GM18508 (cell line): ENCODE data around the gene CD59.
"Not testable (repeated sequence)": the region's sequence is repeated elsewhere in the genome, so short reads cannot be mapped to it uniquely, and the experiment has no call there.

Experiments
- ATAC-seq: cut with Tn5 transposase; IDR thresholded peaks from one replicate; pipeline ENCODE4 v1.9.1; 2021; ENCODE audit warnings: moderate number of reproducible peaks; ENCODE audit not compliant: insufficient read depth, unreplicated experiment

CD59 gene

GRCh38 chr11:33747979-33748378 is 11.8 kb upstream of the CD59 start:
- ATAC-seq = no peak

GRCh38 chr11:33743291-33743690 is 7.1 kb upstream of the CD59 start:
- ATAC-seq = no peak

DNA sequence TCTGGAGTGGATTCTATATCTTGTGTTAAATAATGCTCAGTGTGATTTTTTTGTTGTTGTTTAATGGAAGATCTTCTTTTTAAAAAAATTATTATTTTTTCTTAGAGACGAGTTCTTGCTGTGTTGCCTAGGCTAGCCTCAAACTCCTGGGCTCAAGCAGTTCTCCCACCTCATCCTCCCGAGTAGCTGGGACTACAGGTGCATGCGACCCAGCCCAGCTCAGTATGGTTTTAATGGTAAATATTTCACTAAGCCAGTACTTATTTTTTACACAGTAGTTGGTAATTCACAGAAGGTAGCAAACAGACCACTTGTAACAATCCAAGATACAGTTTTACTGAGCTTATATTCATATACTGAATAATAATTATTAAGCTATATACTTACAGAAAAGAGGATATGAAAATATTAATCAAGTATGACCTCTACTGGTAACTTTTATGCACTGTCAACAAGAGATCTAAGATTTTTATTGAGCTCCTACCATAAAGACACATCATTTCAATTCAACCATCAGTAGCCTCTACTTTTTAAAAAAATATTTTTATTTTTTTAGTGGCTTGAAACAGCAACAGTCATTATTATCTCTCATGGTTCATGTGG is 6.1 kb upstream of the CD59 start:
- no peak for ATAC-seq

DNA sequence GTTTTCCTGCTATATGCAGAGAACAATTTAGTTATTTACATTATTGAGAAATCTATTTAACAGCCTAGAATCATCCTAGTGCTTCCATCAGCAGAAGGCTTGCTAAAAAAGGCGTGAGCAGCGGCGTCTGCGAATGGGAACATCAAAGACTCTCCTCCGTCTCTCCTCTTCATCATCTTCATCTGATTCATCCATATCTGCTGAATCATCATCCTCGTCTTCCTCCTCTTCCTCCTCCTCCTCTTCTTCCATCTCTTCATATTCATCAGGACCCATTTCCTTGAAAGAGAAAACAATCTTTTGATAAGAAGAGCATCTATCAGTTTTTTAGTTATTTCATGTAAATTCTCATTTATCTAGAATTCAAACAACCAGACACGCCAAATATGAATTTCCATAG is 5.6 kb upstream of the CD59 start:
- ATAC-seq = no peak

DNA sequence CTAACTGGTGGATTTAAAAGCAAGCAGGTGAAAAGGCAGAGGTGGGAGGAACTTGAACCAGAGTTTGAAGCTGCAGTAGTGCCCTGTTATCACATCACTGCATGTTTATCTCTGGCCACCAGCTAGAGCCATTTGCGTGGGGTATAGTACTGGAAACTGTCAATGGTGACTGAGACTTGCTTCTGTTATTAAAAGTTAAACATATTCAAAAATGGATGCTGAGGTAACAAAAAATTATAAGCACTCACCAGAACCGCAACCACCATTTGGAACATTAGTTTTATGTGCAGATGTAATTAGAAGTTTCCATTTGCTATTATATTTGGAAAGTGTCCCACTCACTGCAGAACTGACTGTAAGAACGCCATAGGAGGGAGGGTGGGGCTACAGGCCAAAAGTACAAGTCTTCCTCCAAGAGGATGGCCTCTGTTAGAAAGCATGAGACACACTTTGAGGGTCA is 1.2 kb upstream of the CD59 start:
- no peak for ATAC-seq

DNA sequence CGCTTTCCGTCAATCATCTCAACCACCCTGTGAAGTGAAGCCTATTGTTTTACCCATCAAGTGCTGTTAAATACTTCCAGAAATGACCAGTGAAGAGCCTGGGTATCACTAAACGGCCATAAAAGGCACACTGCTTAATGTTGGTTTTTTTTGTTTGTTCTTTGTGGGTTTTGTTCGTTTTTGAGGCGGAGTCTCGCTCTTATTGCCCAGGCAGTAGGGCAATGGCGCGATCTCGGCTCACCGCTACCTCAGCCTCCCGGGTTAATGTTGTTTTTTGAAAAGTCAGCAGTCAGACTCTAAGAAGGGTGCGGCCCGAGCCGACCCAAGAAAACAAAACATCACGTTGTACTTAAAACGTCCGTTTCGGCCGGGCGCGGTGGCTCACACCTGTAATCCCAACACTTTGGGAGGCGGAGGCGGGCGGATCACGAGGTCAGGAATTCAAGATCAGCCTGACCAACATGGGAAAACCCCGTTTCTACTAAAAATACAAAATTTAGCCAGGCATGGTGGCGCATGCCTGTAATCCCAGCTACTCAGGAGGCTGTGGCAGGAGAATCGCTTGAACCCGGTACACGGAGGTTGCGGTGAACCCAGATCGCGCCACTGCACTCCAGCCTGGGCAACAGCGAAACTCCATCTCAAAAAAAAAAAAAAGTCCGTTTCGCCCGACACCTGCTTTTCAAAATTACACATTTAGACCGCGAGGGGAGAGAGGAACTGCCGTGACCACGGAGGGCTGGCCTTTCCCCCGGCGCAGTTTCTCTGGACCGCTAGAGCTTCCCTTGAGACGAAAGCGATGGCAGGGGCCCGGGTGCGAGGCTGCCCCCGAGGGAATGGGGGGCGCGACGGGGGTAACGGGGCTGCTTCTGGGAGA is 714 bp downstream of the CD59 start:
- ATAC-seq = peak; percentile 49

- ATAC-seq = no peak
Measured at GRCh38 chr11:33734441-33735270, 1.6 kb downstream of the CD59 start.

DNA sequence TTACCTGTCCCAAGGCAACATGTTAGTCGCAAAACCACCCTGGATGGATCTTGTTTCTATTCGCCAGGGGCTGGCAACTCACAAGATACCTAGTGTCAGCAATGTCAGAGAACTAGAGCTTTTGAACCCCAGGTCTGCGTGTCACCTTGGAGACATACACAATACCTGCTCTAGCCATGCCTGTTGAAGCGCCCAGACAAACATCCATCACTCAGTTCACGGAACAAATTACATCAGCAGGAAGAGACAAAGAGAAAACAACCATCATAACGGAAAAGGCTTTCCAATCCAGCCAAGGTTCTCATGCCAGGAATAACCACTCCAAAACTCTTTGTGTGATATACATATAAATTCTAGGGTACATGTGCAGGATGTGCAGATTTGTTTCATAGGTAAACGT is 2.2 kb downstream of the CD59 start:
- no peak for ATAC-seq

DNA sequence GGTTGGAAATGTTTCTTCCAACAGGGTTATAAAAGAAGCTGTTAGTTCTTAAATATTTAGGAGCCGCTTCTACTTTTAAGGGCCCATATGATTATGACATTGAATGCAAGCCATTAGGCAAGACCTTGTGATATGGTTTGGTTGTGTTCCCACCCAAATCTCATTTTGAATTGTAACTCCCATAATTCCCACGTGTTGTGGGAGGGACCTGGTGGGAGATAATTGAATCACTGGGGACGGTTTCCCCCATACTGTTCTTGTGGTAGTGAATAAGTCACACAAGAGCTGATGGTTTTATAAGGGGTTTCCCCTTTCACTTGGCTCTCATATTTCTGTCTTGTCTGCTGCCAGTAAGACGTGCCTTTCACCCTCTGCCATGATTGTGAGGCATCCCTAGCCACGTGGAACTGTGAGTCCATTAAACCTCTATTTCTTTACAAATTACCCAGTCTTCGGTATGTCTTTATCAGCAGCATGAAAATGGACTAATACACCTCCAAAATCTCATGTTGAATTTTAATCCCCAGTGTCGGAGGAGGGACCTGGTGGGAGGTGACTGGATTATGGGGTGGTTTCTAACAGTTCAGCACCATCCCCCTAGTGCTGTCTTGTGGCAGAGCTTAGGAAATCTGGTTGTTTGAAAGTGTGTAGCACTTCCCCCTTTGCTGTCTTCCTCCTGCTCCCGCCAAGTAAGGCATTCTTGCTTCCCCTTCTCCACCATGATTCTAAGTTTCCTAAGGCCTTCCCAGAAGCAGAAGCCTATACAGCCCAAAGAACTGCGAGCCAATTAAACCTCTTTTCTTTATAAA is 4.3 kb downstream of the CD59 start:
- ATAC-seq = no peak

DNA sequence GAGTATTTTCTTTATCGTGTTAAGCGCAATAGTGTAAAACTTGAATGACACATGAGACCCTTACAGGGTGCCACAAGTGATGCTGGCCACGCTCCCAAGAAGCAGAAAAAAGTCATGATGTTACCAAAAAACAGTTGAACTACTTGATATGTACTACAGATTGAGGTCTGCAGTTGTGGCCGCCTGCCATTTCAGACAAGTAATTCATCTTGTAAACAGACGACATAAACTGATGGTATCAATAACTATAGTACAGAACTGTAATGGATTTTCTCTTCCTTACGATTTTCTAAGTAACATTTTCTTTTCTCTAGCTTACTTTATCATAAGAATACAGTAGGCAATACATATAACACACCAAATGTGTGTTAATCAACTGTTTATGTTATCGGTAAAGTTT is 5.5 kb downstream of the CD59 start:
- ATAC-seq = no peak

- ATAC-seq = not testable (repeated sequence)
Measured at GRCh38 chr11:33729072-33729664, 7.1 kb downstream of the CD59 start.

DNA sequence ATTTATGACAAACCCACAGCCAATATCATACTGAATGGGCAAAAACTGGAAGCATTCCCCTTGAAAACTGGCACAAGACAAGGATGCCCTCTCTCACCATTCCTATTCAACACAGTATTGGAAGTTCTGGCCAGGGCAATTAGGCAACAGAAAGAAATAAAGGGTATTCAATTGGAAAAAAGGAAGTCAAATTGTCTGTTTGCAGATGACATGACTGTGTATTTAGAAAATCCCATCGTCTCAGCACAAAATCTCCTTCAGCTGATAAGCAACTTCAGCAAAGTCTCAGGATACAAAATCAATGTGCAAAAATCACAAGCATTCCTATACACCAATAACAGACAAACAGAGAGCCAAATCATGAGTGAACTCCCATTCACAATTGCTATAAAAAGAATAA is 8.7 kb downstream of the CD59 start:
- ATAC-seq = not testable (repeated sequence)

DNA sequence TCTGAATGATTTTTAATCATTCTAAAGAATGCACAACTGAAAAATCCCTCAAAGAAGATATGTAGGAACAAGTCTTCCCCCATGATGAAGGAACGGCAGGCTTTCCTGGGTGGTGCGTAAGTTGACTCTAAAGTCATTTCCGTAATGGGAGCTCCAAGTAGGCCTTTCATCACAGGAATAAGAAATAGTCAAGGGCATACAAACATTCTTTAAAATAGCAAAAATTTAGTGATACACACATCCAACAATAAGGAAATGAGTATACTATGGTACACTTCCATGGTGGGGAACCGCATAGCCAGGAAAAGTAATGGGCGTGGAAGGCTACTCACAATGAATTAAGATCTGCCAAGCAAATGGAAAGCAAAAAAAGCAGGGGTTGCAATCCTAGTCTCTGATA is 10.7 kb downstream of the CD59 start:
- no peak for ATAC-seq

DNA sequence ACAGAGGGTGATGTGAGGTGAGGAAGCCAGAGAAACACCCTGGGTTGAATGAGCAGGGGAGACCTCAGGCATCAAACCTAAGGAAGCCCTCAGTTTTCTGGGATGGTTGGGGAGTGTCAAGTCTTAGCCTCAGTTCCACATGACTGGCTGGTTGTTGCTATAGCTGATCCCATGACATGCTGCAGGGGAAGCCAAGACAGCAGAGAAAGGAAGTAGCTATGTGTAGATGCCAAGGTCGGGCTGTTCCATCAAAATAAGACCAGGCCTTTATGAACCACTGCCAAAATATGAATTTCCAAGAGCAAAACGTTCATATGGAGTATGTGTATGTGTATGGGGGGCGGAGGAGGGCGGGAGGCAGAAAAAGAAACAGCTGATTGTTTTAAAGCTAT is 11.6 kb downstream of the CD59 start:
- no peak for ATAC-seq

DNA sequence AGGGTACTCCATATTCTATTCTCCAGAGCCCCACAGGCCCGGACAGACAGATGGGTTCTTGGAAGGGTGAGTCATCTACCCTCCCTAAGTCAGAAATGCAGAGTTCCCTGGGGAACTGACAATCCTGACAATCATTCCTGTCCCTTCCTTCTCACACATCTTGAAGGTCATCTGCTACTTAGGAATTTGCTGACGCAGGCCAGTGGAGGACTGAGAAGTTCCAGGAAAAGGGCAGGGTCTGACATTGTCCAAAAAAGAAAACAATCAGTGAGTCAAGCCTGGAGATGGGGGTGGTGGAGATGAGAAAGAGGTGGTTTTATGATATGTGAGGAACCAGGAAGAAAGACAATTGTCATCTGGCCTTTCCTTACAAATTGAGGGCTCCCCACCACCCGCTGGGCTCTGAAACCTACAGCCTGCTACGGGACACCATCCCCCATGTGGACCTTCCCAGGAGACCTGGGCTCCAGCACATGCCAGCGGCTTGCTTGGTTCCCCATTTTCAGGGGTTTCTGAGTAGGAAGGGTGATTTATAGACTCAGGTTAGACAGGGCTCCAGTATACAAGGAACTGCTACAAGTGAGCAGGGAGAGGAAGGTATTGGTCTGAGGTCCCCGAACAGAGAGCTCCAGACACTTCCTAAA is 12.9 kb downstream of the CD59 start:
- ATAC-seq = no peak

DNA sequence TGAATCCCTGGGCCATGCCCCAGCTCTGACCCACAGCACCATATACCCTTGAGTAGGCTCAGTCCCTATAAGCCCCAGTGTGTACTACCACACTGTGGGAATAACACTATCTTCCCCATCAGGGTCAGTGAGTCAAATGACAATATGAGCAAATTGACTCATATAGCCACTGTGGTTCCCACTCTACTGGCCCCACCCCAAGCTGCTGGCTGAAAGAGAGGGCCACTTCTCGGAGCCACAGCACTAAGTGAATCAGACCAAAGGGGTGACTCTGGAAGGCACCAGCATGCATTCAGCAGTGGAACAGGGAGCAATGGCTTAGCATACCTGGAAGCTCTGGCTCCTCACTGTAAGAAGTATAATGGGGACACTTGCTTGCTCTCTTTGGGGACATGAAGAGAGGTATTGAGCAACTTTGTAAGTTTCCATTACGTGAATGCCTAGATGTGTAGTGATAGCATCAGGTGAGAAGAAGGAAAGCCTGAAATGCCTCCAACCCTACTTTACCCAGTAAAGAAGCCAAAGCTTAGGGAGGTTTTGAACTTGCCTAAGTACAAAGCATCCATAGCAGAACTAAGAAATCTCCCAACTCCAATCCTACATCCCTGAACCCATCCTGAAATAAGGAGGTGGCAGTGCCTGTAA is 13.5 kb downstream of the CD59 start:
- peak; percentile 82 for ATAC-seq

- ATAC-seq = no peak
Measured at GRCh38 chr11:33721984-33722383, 14.2 kb downstream of the CD59 start.

GRCh38 chr11:33721426-33721825 is 14.8 kb downstream of the CD59 start:
- ATAC-seq = no peak

DNA sequence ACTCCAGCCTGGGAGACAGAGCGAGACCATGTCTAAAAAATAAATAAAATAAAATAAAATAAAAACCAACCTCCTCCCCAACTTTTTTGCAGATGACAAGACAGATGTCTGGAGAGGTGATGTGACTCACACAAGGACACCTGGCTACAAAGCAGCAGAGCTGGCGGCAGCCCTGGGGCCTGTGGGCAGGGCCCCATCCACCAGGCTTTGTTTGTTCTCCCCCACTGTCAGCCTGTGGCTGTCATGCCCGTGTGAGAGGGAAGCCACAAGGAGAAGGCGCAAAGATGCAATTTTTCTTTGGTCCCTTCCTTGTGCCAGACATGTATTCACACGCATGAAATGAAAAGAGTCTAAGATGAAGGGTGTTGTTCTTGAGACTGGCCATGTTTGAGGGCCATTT is 16.6 kb downstream of the CD59 start:
- ATAC-seq = no peak
